ENCODE data around the gene RNF8.
"Not testable (repeated sequence)": the region's sequence is repeated elsewhere in the genome, so short reads cannot be mapped to it uniquely, and the experiment has no call there.

RNF8 gene

DNA sequence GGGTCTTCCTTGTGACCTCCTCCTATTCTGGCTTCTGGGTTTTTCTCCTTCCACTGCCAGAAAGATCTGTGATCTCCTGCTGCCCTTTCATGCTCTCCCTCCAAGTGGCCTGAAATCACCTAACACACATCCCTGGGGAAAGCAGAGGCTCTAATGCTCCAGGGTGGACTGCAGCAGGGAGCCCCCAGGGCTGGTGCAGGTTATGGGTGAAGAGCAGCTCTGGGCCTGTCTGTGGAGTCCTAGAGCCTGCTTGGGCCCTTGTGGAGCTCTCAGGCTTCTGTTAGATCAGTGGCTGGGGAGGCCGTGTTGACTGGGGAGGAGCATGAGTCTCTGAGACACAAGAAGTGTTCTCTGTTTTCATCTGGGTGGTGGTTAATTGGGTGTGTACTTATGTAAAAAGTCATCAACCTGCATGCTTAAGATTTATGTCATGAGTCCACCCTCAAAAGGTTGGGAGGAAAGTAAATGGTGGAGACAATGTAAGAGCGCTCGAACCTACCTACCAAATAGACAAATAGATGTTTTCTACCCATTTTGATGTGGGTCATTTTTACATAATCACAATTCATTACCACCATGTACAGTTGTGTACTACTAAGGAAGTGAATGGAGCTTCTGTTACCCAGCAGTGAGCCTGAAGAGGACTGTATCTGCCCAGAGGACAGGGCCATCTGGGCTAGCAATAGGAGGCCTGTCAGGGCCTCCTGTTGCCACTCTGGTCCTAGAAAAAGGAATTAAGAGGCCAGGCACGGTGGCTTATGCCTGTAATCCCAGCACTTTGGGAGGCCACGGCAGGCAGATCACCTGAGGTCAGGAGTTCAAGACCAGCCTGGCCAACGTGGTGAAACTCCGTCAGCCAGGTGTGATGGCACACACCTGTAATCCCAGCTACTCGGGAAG lies 32.0 kb upstream of the RNF8 start:
- DNase-seq (ENCODE audit: low read depth) = no peak

DNA sequence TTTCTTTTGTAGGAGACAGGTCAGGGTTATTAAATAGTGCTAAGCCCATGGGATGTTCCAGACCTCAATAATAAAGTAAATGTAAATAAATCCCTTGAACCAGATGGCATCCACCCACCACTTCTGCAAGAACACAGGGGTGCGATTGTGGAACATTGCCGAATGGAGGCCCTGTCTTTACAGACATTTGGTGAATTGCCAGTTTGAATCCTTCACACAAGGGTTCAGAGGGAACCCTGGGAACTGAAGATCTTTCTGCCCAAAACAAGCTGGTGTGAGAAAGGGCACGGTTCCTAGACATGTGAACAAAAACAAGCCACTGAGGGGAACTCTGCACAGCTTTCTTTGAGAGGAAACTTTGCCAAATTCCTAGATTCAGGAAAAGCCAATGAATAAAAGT lies 30.2 kb upstream of the RNF8 start:
- peak; percentile 49 for DNase-seq (ENCODE audit: low read depth)

GRCh38 chr6:37324131-37325033 lies 29.4 kb upstream of the RNF8 start:
- DNase-seq (ENCODE audit: low read depth) = peak; percentile 81

DNA sequence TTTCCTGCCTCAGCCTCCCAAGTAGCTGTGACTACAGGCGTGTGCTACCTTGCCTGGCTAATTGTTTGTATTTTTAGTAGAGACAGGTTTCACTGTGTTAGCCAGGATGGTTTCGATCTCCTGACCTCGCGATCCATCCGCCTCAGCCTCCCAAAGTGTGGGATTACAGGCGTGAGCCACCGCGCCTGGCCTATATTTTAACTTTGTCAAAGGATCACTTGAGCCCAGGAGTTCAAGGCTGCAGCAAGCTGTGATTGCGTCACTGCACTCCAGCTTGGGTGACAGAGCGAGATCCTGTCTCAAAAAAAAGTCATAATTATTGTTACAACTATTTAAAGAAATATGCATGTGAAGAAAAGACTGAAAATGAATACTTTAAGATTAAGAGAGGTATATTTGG lies 23.4 kb upstream of the RNF8 start:
- DNase-seq (ENCODE audit: low read depth) = not testable (repeated sequence)

DNA sequence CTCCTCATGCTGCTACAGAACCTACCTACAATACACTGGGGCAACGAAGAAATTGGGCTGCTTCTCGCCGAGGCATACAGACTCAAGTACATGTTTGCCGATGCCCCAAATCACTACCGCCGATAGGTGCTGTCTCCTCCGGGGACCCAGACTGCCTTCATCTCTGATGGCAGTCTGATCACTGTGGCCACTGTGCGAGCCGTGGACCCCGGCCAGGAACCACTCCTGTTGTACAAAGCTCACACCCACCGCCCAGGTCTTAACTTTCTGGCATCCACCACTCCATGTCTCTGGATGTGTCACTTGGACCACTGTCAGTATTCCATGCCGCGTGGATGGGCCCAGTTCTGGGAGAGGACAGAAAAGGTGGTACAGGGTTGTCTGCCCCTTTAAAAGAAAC lies 22.7 kb upstream of the RNF8 start:
- DNase-seq (ENCODE audit: low read depth) = no peak

GRCh38 chr6:37332894-37333293 lies 20.9 kb upstream of the RNF8 start:
- no peak for DNase-seq (ENCODE audit: low read depth)

- no peak for DNase-seq (ENCODE audit: low read depth)
These were observed 19.7 kb upstream of the RNF8 start for GRCh38 chr6:37334047-37334446.

DNA sequence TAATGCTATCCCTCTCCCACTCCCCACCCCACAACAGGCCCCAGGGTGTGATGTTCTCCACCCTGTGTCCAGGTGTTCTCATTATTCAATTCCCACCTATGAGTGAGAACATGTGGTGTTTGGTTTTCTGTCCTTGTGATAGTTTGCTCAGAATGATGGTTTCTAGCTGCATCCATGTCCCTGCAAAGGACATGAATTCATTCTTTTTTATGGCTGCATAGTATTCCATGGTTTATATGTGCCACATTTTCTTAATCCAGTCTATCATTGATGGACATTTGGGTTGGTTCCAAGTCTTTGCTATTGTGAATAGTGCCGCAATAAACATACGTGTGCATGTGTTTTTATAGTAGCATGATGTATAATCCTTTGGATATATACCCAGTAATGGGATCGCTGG lies 15.5 kb upstream of the RNF8 start:
- DNase-seq (ENCODE audit: low read depth) = not testable (repeated sequence)

DNA sequence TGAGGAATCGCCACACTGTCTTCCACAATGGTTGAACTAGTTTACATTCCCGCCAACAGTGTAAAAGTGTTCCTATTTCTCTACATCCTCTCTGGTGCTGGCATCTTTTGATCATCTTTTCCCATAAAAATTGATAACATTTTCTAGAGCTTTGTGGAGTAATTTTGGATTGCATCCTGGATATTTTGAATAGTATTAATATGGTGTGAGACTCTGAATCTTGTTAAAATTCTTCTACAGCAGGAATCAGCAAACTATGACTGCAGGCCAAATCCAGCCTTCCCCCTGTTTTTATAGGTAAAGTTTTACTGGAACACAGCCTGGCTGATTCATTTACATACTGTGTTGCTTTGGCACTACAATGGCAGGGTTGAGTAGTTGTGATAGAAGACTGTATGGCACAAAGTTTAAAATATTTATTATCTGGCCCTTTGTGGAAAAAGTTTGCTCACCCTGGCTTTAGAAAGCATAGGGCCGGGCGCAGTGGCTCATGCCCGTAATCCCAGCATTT lies 15.0 kb upstream of the RNF8 start:
- DNase-seq (ENCODE audit: low read depth) = peak; percentile 62

- peak; percentile 20 for DNase-seq (ENCODE audit: low read depth)
These were observed 13.8 kb upstream of the RNF8 start for GRCh38 chr6:37339741-37340638.

DNA sequence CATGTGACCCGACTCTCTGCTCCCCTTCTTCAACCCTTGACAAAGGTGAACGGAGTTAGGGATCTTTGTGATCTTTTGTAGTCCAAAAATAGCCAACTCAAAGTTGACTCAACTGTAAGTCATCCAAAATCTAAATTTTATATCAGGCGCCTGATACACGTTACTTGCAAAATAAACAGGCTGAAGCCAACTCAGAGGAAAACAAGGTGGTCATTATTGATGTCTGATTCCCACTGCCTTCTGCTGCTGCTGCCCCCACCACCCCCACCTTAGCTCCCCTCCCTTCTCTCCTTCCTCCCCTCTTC lies 13.2 kb upstream of the RNF8 start:
- peak; percentile 31 for DNase-seq (ENCODE audit: low read depth)

GRCh38 chr6:37343248-37343647 lies 10.5 kb upstream of the RNF8 start:
- DNase-seq (ENCODE audit: low read depth) = no peak

GRCh38 chr6:37344308-37344707 lies 9.5 kb upstream of the RNF8 start:
- DNase-seq (ENCODE audit: low read depth) = no peak

GRCh38 chr6:37345804-37346203 lies 8.0 kb upstream of the RNF8 start:
- DNase-seq (ENCODE audit: low read depth) = not testable (repeated sequence)

DNA sequence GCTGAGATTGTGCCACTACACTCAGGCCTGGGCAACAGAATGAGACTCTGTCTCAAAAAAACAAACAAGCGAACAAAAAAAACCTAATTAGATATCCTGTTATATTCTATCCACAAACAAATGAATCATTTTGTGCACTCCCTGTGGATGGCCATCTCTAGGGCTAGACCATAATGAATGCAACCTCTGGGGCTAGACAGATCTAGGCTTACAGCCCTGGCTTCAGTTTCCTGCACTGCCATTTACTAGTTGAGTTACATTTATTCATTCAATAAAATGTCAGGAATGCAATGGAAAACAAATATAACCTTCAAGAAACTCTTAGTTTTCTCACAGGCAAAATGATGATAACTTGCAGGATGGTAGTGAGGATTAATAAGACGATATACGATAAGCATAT lies 6.6 kb upstream of the RNF8 start:
- peak; percentile 28 for DNase-seq (ENCODE audit: low read depth)

GRCh38 chr6:37347670-37348111 lies 6.1 kb upstream of the RNF8 start:
- no peak for DNase-seq (ENCODE audit: low read depth)

- DNase-seq (ENCODE audit: low read depth) = no peak
These were observed 2.8 kb upstream of the RNF8 start for GRCh38 chr6:37351027-37351426.

DNA sequence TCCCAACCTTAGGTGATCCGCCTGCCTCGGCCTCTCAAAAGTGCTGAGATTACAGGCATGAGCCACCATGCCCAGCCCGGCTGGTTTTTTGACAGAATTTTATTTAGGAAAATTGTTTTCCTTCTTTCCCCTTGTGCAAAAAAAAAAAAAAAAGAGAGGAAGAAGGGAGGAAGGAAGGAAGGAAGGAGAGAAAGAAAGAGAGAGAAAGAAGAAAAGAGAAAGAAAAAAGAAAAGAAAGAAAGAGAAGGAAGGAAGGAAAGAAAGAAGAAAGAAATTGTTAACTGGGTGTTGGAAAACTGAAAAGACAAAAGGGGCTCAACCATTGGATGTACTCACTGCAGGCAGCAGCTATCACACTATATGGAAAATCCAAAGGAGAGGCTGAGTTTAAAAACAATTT lies 1.4 kb upstream of the RNF8 start:
- no peak for DNase-seq (ENCODE audit: low read depth)

- DNase-seq (ENCODE audit: low read depth) = peak; percentile 40
These were observed 972 bp downstream of the RNF8 start for GRCh38 chr6:37354526-37355384.

- no peak for DNase-seq (ENCODE audit: low read depth)
These were observed 3.5 kb downstream of the RNF8 start for GRCh38 chr6:37357288-37357687.

DNA sequence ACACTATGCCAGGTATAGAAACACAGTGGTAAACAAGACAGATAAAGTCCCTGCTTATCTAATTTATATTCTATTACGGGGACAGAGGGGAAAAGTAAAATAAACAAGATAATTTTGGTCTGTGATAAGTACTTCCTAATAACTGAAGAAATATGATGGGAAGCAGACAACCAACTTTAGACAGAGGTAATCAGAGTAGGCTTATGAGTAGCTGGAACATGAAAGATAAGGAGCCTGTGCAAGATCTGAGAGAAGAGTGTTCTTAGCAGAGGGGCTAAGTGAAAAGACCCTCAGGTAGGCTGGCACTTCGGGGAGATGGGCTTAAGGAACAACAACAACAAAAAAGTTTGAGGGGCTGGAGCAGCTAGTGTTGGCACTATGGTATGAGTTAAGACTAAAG lies 4.1 kb downstream of the RNF8 start:
- DNase-seq (ENCODE audit: low read depth) = no peak
